SK-N-MC (cell line): ENCODE measurements around the gene EFHD1.

ENCODE experiments used
- EZH2 ChIP-seq: fragments of 200-600 bp; sonication (generic); IDR thresholded peaks from one replicate; pipeline ENCODE4 v1.6.1; 2017; ENCODE audit warnings: antibody characterized with exemption
- POLR2AphosphoS5 ChIP-seq: IDR thresholded peaks from 2 replicates; pipeline ENCODE4 v1.6.1; 2012; ENCODE audit warnings: mild to moderate bottlenecking, low read depth, low read length, borderline replicate concordance

DNA sequence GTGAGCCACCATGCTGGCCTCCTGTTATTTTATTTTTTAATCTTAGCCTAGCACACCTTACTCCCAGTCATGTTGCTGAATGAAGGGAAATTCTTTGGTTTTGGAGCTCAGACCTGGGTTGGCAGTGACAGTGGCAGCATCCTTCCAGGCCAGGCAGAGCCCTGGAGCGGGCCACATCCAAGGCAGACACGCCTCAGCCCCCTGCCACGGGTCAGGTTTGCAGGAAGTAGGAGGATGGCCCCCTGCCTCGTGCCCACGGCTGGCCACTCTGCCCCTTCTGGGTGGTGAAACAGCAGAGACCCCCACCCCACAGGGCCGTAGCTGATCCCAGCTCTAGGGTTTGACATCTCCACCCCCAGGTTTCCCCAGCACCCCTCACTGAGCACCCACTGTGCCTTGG lies 11.7 kb downstream of the EFHD1 start:
- TF ChIP-seq EZH2 (no peak), POLR2AphosphoS5 (no peak)
